Liver (tissue), 9 donors: Measurements from ENCODE around the gene PPM1G. TPM values are rescaled to one million over a fixed set of nuclear protein-coding genes. Genes with fewer than 3 reads are reported as not detected.

ENCODE experiments used
- DNase-seq: peaks from one replicate; pipeline ENCODE4 v3.0.0-alpha.2; 2017; ENCODE audit warnings: low spot score
- H3K27ac ChIP-seq, 2 donors: one replicate each; pipeline ENCODE4 v1.7.0; 2013; ENCODE audit warnings: inconsistent platforms in 2 of 2, low read length in 2 of 2, control low read depth in 1 of 2, low read depth in 1 of 2, mild to moderate bottlenecking in 1 of 2
- H3K27me3 ChIP-seq, 4 donors: one replicate each; pipeline versions ENCODE4 v1.6.1 to v1.7.0; 2013; ENCODE audit warnings: low read length in 3 of 4, inconsistent platforms in 1 of 4, mild to moderate bottlenecking in 1 of 4, moderate library complexity in 1 of 4; ENCODE audit not compliant: control insufficient read depth in 4 of 4, insufficient read depth in 4 of 4
- H3K36me3 ChIP-seq, 4 donors: one replicate each; pipeline versions ENCODE4 v1.6.1 to v1.7.0; 2013; ENCODE audit warnings: low read length in 3 of 4, mild to moderate bottlenecking in 3 of 4, low read depth in 1 of 4, moderate library complexity in 1 of 4; ENCODE audit not compliant: control insufficient read depth in 4 of 4, insufficient read depth in 3 of 4
- H3K4me1 ChIP-seq, 4 donors: one replicate each; pipeline versions ENCODE4 v1.6.1 to v1.7.0; 2013; ENCODE audit warnings: low read length in 3 of 4, mild to moderate bottlenecking in 3 of 4, moderate library complexity in 1 of 4; ENCODE audit not compliant: control insufficient read depth in 4 of 4, insufficient read depth in 4 of 4
- H3K4me3 ChIP-seq, 3 donors: one replicate each; pipeline versions ENCODE4 v1.6.1 to v1.7.0; 2013; ENCODE audit warnings: low read length in 3 of 3, control low read depth in 1 of 3, low read depth in 1 of 3, mild to moderate bottlenecking in 1 of 3
- H3K9ac ChIP-seq, 2 donors: one replicate each; pipeline ENCODE4 v1.7.0; 2013; ENCODE audit warnings: low read length in 2 of 2, mild to moderate bottlenecking in 2 of 2, moderate library complexity in 2 of 2, control low read depth in 1 of 2, low read depth in 1 of 2
- H3K9me3 ChIP-seq, 4 donors: one replicate each; pipeline versions ENCODE4 v1.6.1 to v1.7.0; 2013; ENCODE audit warnings: low read length in 3 of 4; ENCODE audit not compliant: control insufficient read depth in 4 of 4
- EGR1 ChIP-seq, 2 donors: IDR thresholded peaks; 2 replicates each; pipeline ENCODE4 v1.6.1; 2016 to 2018; ENCODE audit warnings: antibody characterized with exemption in 2 of 2, low read depth in 2 of 2
- FOXA1 ChIP-seq: IDR thresholded peaks from 2 replicates; pipeline ENCODE4 v1.6.1; 2016; ENCODE audit warnings: antibody characterized with exemption
- FOXA2 ChIP-seq: IDR thresholded peaks from 2 replicates; pipeline ENCODE4 v1.6.1; 2016; ENCODE audit warnings: antibody characterized with exemption
- GABPA ChIP-seq, 2 donors: IDR thresholded peaks in 1 of 2; conservative IDR thresholded peaks in 1 of 2; 2 replicates each; pipeline ENCODE4 v1.6.1; 2016; ENCODE audit warnings: antibody characterized with exemption in 2 of 2, mild to moderate bottlenecking in 1 of 2, moderate library complexity in 1 of 2
- HNF4A ChIP-seq, 2 donors: conservative IDR thresholded peaks; 2 replicates each; pipeline ENCODE4 v1.6.1; 2016; ENCODE audit warnings: antibody characterized with exemption in 2 of 2, mild to moderate bottlenecking in 2 of 2
- HNF4G ChIP-seq: IDR thresholded peaks from 2 replicates; pipeline ENCODE4 v1.6.1; 2016; ENCODE audit warnings: antibody characterized with exemption
- JUND ChIP-seq, 2 donors: IDR thresholded peaks; 2 replicates each; pipeline ENCODE4 v1.6.1; 2016; ENCODE audit warnings: antibody characterized with exemption in 2 of 2
- NR2F2 ChIP-seq: IDR thresholded peaks from 2 replicates; pipeline ENCODE4 v1.6.1; 2016; ENCODE audit warnings: antibody characterized with exemption
- RAD21 ChIP-seq, 2 donors: IDR thresholded peaks; 2 replicates each; pipeline ENCODE4 v1.6.1; 2016; ENCODE audit warnings: antibody characterized with exemption in 2 of 2, mild to moderate bottlenecking in 2 of 2
- RXRA ChIP-seq, 2 donors: IDR thresholded peaks; 2 replicates each; pipeline ENCODE4 v1.6.1; 2017 to 2018; ENCODE audit warnings: antibody characterized with exemption in 2 of 2, mild to moderate bottlenecking in 1 of 2
- SP1 ChIP-seq: IDR thresholded peaks from 2 replicates; pipeline ENCODE4 v1.6.1; 2018; ENCODE audit warnings: antibody characterized with exemption, mild to moderate bottlenecking
- TAF1 ChIP-seq: conservative IDR thresholded peaks from 2 replicates; pipeline ENCODE4 v1.6.1; 2016; ENCODE audit warnings: antibody characterized with exemption, mild to moderate bottlenecking
- YY1 ChIP-seq: IDR thresholded peaks from 2 replicates; pipeline ENCODE4 v1.6.1; 2016; ENCODE audit warnings: antibody characterized with exemption, mild to moderate bottlenecking
- WGBS: extraction: QIAGEN DNeasy Blood & Tissue Kit; methylation state at CpG from one replicate; pipeline ENCODE4 v1.1.7; 2013; 5-methylcytosine and 5-hydroxymethylcytosine counted together
- polyA plus RNA-seq, 2 donors: library from polyadenylated mRNA; stranded (reverse) in 1 of 2; unstranded in 1 of 2; fragments of 200-250 nt in 1 of 2; fragments of >200 nt in 1 of 2; fragmentation: Nextera tagmentation in 1 of 2; extraction: Ambion mirVana in 1 of 2; gene quantifications; one replicate each; pipeline versions ENCODE4 v1.2.1 to v1.2.3, GENCODE V29; 2013 to 2015
- total RNA-seq, 2 donors: library from RNA; depleted of rRNA; stranded (reverse); fragments of >200 nt; gene quantifications; one replicate each; pipeline ENCODE4 v1.2.3, GENCODE V29; 2014
- TF ChIP-seq, protein P1 (sequence below): IDR thresholded peaks from 2 replicates; pipeline ENCODE4 v1.6.1; 2016; ENCODE audit warnings: antibody characterized with exemption
- TF ChIP-seq, protein P2 (sequence below): IDR thresholded peaks from 2 replicates; pipeline ENCODE4 v1.6.1; 2016; ENCODE audit warnings: antibody characterized with exemption
- TF ChIP-seq, protein P3 (sequence below): IDR thresholded peaks from 2 replicates; pipeline ENCODE4 v1.6.1; 2016; ENCODE audit warnings: antibody characterized with exemption, mild to moderate bottlenecking
- TF ChIP-seq, protein P4 (sequence below): IDR thresholded peaks from 2 replicates; pipeline ENCODE4 v1.6.1; 2016; ENCODE audit warnings: antibody characterized with exemption
- TF ChIP-seq, protein P5 (sequence below): fragments of 150-350 bp; IDR thresholded peaks from 2 replicates; pipeline ENCODE4 v1.5.1; 2017; ENCODE audit warnings: improper control_type of control experiment, low read depth, low read length; ENCODE audit not compliant: missing input control
- donor health status: healthy.
- donor health status: healthy.
- donor health status: healthy.
- donor health status: healthy.
- donor health status: healthy.

The PPM1G gene
- total and polyA plus RNA-seq, 4 donors, result 26.4 to 45.5 (median 33.1) TPM

DNA sequence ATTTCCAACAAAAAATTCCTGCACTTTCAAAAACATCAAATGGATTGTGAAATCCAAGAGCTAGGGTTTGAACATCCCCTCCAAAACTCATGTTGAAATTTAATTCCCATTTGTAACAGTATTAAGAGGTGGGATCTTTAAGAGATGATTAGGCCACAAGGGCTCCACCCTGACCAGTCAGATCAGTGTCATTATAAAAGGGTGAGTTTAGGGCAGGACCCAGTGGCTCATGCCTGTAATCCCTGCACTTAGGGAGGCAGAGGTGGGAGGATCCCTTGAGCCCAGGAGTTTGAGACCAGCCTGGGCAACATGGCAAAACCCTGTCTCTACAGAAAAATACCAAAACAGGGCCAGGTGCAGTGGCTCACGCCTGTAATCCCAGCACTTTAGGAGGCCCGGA, 61.8 kb downstream of the PPM1G start:
- H3K4me1 ChIP-seq, result peaks cover 0 to 3% (median 0%) of the 10 kb centered on the region in 4 donors
- no peak overlapping the region for H3K9ac ChIP-seq

More for the DNA sequence above, 61.8 kb downstream of the PPM1G start:
- no peak overlapping the region for H3K27ac ChIP-seq
- H3K27me3 ChIP-seq, result no peaks in the 10 kb centered on the region
- H3K9me3 ChIP-seq, result no peaks in the 10 kb centered on the region
- TF ChIP-seq HNF4G (no peak), NR2F2 (no peak), JUND (IDR thresholded peaks at IDR 0.05) (no peak), RXRA (IDR thresholded peaks at IDR 0.05) (no peak), HNF4A (conservative IDR thresholded peaks at IDR 0.05) (no peak), FOXA1 (no peak), SP1 (no peak), FOXA2 (no peak), RAD21 (IDR thresholded peaks at IDR 0.05) (no peak), TAF1 (no peak), GABPA (IDR thresholded peaks at IDR 0.05 in 1 of 2, conservative IDR thresholded peaks at IDR 0.05 in 1 of 2) (no peak), YY1 (no peak), EGR1 (IDR thresholded peaks at IDR 0.05; ENCODE audit: low read depth in 2 of 2) (no peak)
- TF ChIP-seq, protein P1, sequence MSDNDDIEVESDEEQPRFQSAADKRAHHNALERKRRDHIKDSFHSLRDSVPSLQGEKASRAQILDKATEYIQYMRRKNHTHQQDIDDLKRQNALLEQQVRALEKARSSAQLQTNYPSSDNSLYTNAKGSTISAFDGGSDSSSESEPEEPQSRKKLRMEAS, result no peak
- TF ChIP-seq, protein P2, sequence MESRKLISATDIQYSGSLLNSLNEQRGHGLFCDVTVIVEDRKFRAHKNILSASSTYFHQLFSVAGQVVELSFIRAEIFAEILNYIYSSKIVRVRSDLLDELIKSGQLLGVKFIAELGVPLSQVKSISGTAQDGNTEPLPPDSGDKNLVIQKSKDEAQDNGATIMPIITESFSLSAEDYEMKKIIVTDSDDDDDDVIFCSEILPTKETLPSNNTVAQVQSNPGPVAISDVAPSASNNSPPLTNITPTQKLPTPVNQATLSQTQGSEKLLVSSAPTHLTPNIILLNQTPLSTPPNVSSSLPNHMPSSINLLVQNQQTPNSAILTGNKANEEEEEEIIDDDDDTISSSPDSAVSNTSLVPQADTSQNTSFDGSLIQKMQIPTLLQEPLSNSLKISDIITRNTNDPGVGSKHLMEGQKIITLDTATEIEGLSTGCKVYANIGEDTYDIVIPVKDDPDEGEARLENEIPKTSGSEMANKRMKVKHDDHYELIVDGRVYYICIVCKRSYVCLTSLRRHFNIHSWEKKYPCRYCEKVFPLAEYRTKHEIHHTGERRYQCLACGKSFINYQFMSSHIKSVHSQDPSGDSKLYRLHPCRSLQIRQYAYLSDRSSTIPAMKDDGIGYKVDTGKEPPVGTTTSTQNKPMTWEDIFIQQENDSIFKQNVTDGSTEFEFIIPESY, result no peak
- TF ChIP-seq, protein P3, sequence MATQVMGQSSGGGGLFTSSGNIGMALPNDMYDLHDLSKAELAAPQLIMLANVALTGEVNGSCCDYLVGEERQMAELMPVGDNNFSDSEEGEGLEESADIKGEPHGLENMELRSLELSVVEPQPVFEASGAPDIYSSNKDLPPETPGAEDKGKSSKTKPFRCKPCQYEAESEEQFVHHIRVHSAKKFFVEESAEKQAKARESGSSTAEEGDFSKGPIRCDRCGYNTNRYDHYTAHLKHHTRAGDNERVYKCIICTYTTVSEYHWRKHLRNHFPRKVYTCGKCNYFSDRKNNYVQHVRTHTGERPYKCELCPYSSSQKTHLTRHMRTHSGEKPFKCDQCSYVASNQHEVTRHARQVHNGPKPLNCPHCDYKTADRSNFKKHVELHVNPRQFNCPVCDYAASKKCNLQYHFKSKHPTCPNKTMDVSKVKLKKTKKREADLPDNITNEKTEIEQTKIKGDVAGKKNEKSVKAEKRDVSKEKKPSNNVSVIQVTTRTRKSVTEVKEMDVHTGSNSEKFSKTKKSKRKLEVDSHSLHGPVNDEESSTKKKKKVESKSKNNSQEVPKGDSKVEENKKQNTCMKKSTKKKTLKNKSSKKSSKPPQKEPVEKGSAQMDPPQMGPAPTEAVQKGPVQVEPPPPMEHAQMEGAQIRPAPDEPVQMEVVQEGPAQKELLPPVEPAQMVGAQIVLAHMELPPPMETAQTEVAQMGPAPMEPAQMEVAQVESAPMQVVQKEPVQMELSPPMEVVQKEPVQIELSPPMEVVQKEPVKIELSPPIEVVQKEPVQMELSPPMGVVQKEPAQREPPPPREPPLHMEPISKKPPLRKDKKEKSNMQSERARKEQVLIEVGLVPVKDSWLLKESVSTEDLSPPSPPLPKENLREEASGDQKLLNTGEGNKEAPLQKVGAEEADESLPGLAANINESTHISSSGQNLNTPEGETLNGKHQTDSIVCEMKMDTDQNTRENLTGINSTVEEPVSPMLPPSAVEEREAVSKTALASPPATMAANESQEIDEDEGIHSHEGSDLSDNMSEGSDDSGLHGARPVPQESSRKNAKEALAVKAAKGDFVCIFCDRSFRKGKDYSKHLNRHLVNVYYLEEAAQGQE, result no peak
- TF ChIP-seq, protein P4, sequence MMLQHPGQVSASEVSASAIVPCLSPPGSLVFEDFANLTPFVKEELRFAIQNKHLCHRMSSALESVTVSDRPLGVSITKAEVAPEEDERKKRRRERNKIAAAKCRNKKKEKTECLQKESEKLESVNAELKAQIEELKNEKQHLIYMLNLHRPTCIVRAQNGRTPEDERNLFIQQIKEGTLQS, result no peak
- TF ChIP-seq, protein P5, sequence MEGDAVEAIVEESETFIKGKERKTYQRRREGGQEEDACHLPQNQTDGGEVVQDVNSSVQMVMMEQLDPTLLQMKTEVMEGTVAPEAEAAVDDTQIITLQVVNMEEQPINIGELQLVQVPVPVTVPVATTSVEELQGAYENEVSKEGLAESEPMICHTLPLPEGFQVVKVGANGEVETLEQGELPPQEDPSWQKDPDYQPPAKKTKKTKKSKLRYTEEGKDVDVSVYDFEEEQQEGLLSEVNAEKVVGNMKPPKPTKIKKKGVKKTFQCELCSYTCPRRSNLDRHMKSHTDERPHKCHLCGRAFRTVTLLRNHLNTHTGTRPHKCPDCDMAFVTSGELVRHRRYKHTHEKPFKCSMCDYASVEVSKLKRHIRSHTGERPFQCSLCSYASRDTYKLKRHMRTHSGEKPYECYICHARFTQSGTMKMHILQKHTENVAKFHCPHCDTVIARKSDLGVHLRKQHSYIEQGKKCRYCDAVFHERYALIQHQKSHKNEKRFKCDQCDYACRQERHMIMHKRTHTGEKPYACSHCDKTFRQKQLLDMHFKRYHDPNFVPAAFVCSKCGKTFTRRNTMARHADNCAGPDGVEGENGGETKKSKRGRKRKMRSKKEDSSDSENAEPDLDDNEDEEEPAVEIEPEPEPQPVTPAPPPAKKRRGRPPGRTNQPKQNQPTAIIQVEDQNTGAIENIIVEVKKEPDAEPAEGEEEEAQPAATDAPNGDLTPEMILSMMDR, result no peak
- peaks cover 2 to 6% (median 4%) of the 10 kb centered on the region in 4 donors for H3K36me3 ChIP-seq
- WGBS, result 97% methylated on average over 2 of the region's 2 CpGs
- DNase-seq, result no peak
- no peak overlapping the region for H3K4me3 ChIP-seq
